Testis (tissue), 3 donors: ENCODE results near the gene DAND5. TPM values are rescaled to one million over a fixed set of nuclear protein-coding genes. Genes with fewer than 3 reads are reported as not detected.
"Not testable (repeated sequence)": the region's sequence is repeated elsewhere in the genome, so short reads cannot be mapped to it uniquely, and the experiment has no call there.

Source experiments
- DNase-seq: peaks from one replicate; pipeline ENCODE4 v3.0.0-alpha.2; 2019
- H3K27ac ChIP-seq, 2 donors: fragments of 200-600 bp; sonication (generic); one replicate each; pipeline ENCODE4 v1.5.1; 2019
- H3K27me3 ChIP-seq: fragments of 200-600 bp; sonication (generic); one replicate; pipeline ENCODE4 v1.5.1; 2019
- H3K36me3 ChIP-seq: fragments of 200-600 bp; sonication (generic); one replicate; pipeline ENCODE4 v1.5.1; 2017; ENCODE audit warnings: low read depth; ENCODE audit errors: missing control alignments
- H3K4me1 ChIP-seq: fragments of 200-600 bp; sonication (generic); one replicate; pipeline ENCODE4 v1.5.1; 2019
- H3K4me3 ChIP-seq, 2 donors: fragments of 200-600 bp; sonication (generic); one replicate each; pipeline ENCODE4 v1.5.1; 2017 to 2019
- H3K9me3 ChIP-seq: fragments of 200-600 bp; sonication (generic); one replicate; pipeline ENCODE4 v1.5.1; 2017
- CTCF ChIP-seq, 3 experiments: fragments of 450-650 bp in 2 of 3; fragments of 200-600 bp in 1 of 3; sonication (generic) in 1 of 3; IDR thresholded peaks; one replicate each; pipeline ENCODE4 v1.5.1; 2016 to 2019; ENCODE audit warnings: antibody characterized with exemption in 3 of 3, mild to moderate bottlenecking in 2 of 3, moderate library complexity in 1 of 3
- POLR2A ChIP-seq: fragments of 450-650 bp; IDR thresholded peaks from one replicate; pipeline ENCODE4 v1.6.1; 2017; ENCODE audit warnings: antibody characterized with exemption, mild to moderate bottlenecking, moderate library complexity
- WGBS, 2 donors: methylation state at CpG; one replicate each; pipeline ENCODE4 v1.1.5; 2018; 5-methylcytosine and 5-hydroxymethylcytosine counted together
- intact Hi-C: fragments of 100-400 bp; cut with DNase I; formaldehyde crosslinking; loops from one replicate; pipeline ENCODE4 v1.15.1; 2023; ENCODE audit warnings: low total_unique reads
- polyA plus RNA-seq: library from polyadenylated mRNA; stranded (reverse); fragments of 350-450 nt; fragmentation: Illumina TruSeq; extraction: RNeasy Lipid Tissue Mini Kit (QIAGEN cat#74804); gene quantifications from one replicate; pipeline ENCODE4 v1.2.3, GENCODE V29; 2014; ENCODE audit warnings: low read depth, low replicate concordance; ENCODE audit not compliant: insufficient read depth
- total RNA-seq, 2 donors: library from RNA; depleted of rRNA; stranded (reverse); fragments of >200 nt; gene quantifications; one replicate each; pipeline ENCODE4 v1.2.3, GENCODE V29; 2016

Gene DAND5
- total and polyA plus RNA-seq, 3 donors from 2014 or later, result 0.16 to 2.8 (median 1.4) TPM

- Histone ChIP-seq H3K4me1 (peaks cover 8% of the 10 kb centered on the region), H3K27me3 (no peaks in the 10 kb centered on the region), H3K27ac (no peak overlapping the region), H3K36me3 (no peaks in the 10 kb centered on the region), H3K4me3 (no peak overlapping the region), H3K9me3 (no peaks in the 10 kb centered on the region)
- no peak for DNase-seq
- 74% methylated on average over 7 of the region's 7 CpGs for WGBS, 2 donors
- TF ChIP-seq CTCF (IDR thresholded peaks at IDR 0.05), result no peak
- no peak for TF ChIP-seq POLR2A
- intact Hi-C loops, result no loop called here
Measured at GRCh38 chr19:12970070-12970820, 869 bp downstream of the DAND5 start.

GRCh38 chr19:12973236-12973635, 3.9 kb downstream of the DAND5 start:
- intact Hi-C loops, result no loop called here
- no peak overlapping the region for H3K27ac ChIP-seq
- WGBS, 2 donors, result 90 to 98% methylated on average over 10 to 16 of the region's 16 CpGs
- TF ChIP-seq POLR2A, result no peak
- no peak for TF ChIP-seq CTCF (IDR thresholded peaks at IDR 0.05)
- H3K27me3 ChIP-seq, result no peaks in the 10 kb centered on the region
- peaks cover 5% of the 10 kb centered on the region for H3K4me1 ChIP-seq
- no peak for DNase-seq
- no peaks in the 10 kb centered on the region for H3K9me3 ChIP-seq
- no peaks in the 10 kb centered on the region for H3K36me3 ChIP-seq
- H3K4me3 ChIP-seq, result no peak overlapping the region

GRCh38 chr19:12974301-12975220, 5.2 kb downstream of the DAND5 start:
- no peak for DNase-seq
- TF ChIP-seq POLR2A (no peak), CTCF (IDR thresholded peaks at IDR 0.05) (no peak)
- WGBS, 2 donors, result 57 to 62% methylated on average over 5 to 19 of the region's 19 CpGs
- H3K27me3 ChIP-seq, result no peaks in the 10 kb centered on the region
- H3K4me1 ChIP-seq, result peaks cover 3% of the 10 kb centered on the region
- no peak overlapping the region for H3K27ac ChIP-seq
- intact Hi-C loops, result no loop called here
- no peaks in the 10 kb centered on the region for H3K9me3 ChIP-seq
- no peaks in the 10 kb centered on the region for H3K36me3 ChIP-seq
- no peak overlapping the region for H3K4me3 ChIP-seq

- WGBS, 2 donors, result 60 to 68% methylated on average over 1 to 17 of the region's 17 CpGs
- no peak for DNase-seq
- no peak overlapping the region for H3K4me3 ChIP-seq
- H3K27ac ChIP-seq, result no peak overlapping the region
- intact Hi-C loops, result no loop called here
- H3K27me3 ChIP-seq, result no peaks in the 10 kb centered on the region
- H3K9me3 ChIP-seq, result no peaks in the 10 kb centered on the region
- H3K36me3 ChIP-seq, result no peaks in the 10 kb centered on the region
- H3K4me1 ChIP-seq, result no peaks in the 10 kb centered on the region
- TF ChIP-seq CTCF (IDR thresholded peaks at IDR 0.05), result no peak
- TF ChIP-seq POLR2A, result no peak
Measured at GRCh38 chr19:12975221-12975741, 5.9 kb downstream of the DAND5 start.

- intact Hi-C loops, DNase-seq: not testable (repeated sequence)
- WGBS, 2 donors, result 84 to 90% methylated on average over 7 of the region's 7 CpGs
Measured at GRCh38 chr19:12976109-12976508, 6.7 kb downstream of the DAND5 start.

More at GRCh38 chr19:12976109-12976508, 6.7 kb downstream of the DAND5 start:
- H3K27ac ChIP-seq, H3K27me3 ChIP-seq, H3K9me3 ChIP-seq, H3K36me3 ChIP-seq, H3K4me3 ChIP-seq, H3K4me1 ChIP-seq: not testable (repeated sequence)
